T-cell (primary cell): ENCODE data around the gene IL1RN. TPM values are rescaled to one million over a fixed set of nuclear protein-coding genes. Genes with fewer than 3 reads are reported as not detected.

Experiments used
- ATAC-seq, 4 experiments: fragments of 200-7000 bp in 3 of 4; fragments of 150-1000 bp in 1 of 4; cut with Tn5 transposase; replicated peaks in 1 of 4; 1 replicate in 3 of 4; 2 replicates in 1 of 4; pipeline ENCODE4 v1.10.0; 2021; ENCODE audit warnings: moderate library complexity in 3 of 4, mild to moderate bottlenecking in 2 of 4, moderate number of reproducible peaks in 1 of 4
- CTCF ChIA-PET, 2 donors: fragments of 300-600 bp; sonication (Branson Sonifier 250); formaldehyde crosslinking; loops; one replicate each; lab custom pipeline; 2022; ENCODE audit warnings: antibody characterized with exemption in 2 of 2; lab: Charles Lee
- POLR2A ChIA-PET, 2 donors: fragments of 300-600 bp; sonication (Branson Sonifier 250); formaldehyde crosslinking; loops; one replicate each; lab custom pipeline; 2022; ENCODE audit warnings: antibody characterized with exemption in 2 of 2; lab: Charles Lee
- DNase-seq, 35 experiments: peaks; one replicate each; pipeline versions ENCODE4 v3.0.0 to v3.0.0-alpha.2; 2013 to 2023
- H3K27ac ChIP-seq: one replicate; pipeline ENCODE4 v1.5.1; 2013; ENCODE audit warnings: low read length
- H3K27me3 ChIP-seq, 2 experiments: replicated peaks in 1 of 2; 1 replicate in 1 of 2; 2 replicates in 1 of 2; pipeline versions ENCODE4 v1.6.1 to v1.7.0; 2013; ENCODE audit warnings: low read length in 1 of 2, mixed read lengths in 1 of 2; ENCODE audit not compliant: control insufficient read depth in 2 of 2, insufficient read depth in 2 of 2; ENCODE audit errors: extremely low read depth in 1 of 2
- H3K36me3 ChIP-seq, 2 donors: 1 replicate in 1 of 2; 2 replicates in 1 of 2; pipeline versions ENCODE4 v1.6.1 to v1.7.0; 2013; ENCODE audit warnings: low read length in 1 of 2; ENCODE audit not compliant: control insufficient read depth in 2 of 2, insufficient read depth in 1 of 2; ENCODE audit errors: extremely low read depth in 1 of 2
- H3K4me1 ChIP-seq, 2 experiments: 1 replicate in 1 of 2; 2 replicates in 1 of 2; pipeline versions ENCODE4 v1.6.1 to v1.7.0; 2013; ENCODE audit warnings: low read length in 2 of 2, mixed read lengths in 1 of 2; ENCODE audit not compliant: insufficient read depth in 2 of 2, control insufficient read depth in 1 of 2; ENCODE audit errors: extremely low read depth in 1 of 2
- H3K4me3 ChIP-seq, 2 donors: 1 replicate in 1 of 2; 2 replicates in 1 of 2; pipeline versions ENCODE4 v1.5.1 to v1.7.0; 2013; ENCODE audit warnings: mild to moderate bottlenecking in 2 of 2, low read length in 1 of 2, moderate library complexity in 1 of 2; ENCODE audit not compliant: control insufficient read depth in 1 of 2; ENCODE audit errors: extremely low read depth in 1 of 2
- H3K9me3 ChIP-seq: 2 replicates; pipeline ENCODE4 v1.7.0; 2013
- H3K27ac Mint-ChIP-seq, 2 donors: one replicate each; pipeline ENCODE4 v1.8.0; 2020 to 2021; ENCODE audit warnings: mild to moderate bottlenecking in 2 of 2, mixed read lengths in 2 of 2
- H3K27me3 Mint-ChIP-seq, 2 donors: one replicate each; pipeline ENCODE4 v1.8.0; 2021 to 2022; ENCODE audit warnings: mixed read lengths in 2 of 2
- H3K36me3 Mint-ChIP-seq: one replicate; pipeline ENCODE4 v1.8.0; 2021; ENCODE audit warnings: mixed read lengths
- H3K4me1 Mint-ChIP-seq, 3 donors: one replicate each; pipeline ENCODE4 v1.8.0; 2020 to 2022; ENCODE audit warnings: mixed read lengths in 3 of 3, mild to moderate bottlenecking in 1 of 3
- H3K4me3 Mint-ChIP-seq, 3 donors: one replicate each; pipeline ENCODE4 v1.8.0; 2020 to 2022; ENCODE audit warnings: mild to moderate bottlenecking in 3 of 3, mixed read lengths in 3 of 3, moderate library complexity in 3 of 3
- H3K9me3 Mint-ChIP-seq, 3 donors: one replicate each; pipeline ENCODE4 v1.8.0; 2020 to 2022; ENCODE audit warnings: mixed read lengths in 3 of 3
- WGBS: methylation state at CpG from one replicate; pipeline ENCODE4 v1.1.5; 2013; ENCODE audit warnings: missing lambda C conversion rate; ENCODE audit not compliant: insufficient coverage; 5-methylcytosine and 5-hydroxymethylcytosine counted together
- total RNA-seq, 35 experiments: library from RNA in 6 of 35; stranded (reverse) in 6 of 35; fragments of 120-200 nt in 1 of 35; gene quantifications; one replicate each; pipeline versions ENCODE4 v1.2.1 to v1.2.4 and lab custom pipeline; 2013 to 2026

IL1RN gene
- total RNA-seq, 5 donors from 2014 or later (not counting 1 experiment from before 2014, with no cell fraction given) = not detected

DNA sequence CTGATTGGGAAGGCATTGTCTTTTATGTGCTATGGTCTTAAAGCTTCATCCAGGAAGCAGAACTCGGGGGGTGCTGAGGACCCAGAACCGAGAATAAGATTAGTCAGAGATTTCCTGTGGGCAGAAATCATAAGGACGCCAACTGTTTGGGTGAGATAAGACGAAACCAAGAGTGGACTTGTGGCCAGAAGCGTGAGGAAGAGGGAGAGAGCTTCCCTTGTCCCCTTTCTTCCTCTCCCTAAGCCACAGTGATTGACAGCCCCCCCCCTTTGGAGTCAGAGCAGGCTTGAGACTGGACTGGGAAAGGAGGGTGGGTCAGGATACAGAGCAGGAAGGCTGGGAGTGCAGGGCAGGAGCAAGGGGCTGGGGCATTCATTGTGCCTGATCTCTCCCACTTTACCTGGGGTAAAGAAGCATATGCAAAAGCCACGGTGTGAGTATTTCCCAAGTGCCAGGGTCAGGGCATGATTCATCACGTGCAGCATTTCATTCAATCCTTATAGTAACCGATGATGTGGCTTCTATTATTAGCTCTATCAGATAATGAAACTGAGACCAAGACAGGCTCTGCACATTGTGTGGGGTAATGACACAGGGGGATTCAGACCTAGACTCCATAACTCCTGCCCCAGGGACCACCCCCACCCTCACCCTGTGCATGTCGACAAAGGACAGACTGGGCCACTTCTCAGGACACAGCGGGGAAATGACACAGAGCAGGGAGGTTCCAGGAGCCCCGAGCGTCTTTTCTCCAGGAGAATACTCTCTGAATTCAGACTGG is 3.0 kb upstream of the IL1RN start:
- no peaks in the 10 kb centered on the region for H3K36me3 ChIP-seq
- H3K4me1 ChIP-seq = peaks cover 2 to 4% of the 10 kb centered on the region in 2 experiments
- no peak overlapping the region for H3K27ac ChIP-seq
- peaks cover 0 to 4% of the 10 kb centered on the region in 2 experiments for H3K27me3 ChIP-seq
- H3K4me3 Mint-ChIP-seq = no peak overlapping the region
- no peak for ATAC-seq
- no peaks in the 10 kb centered on the region for H3K9me3 Mint-ChIP-seq
- ChIA-PET CTCF (no interaction called here), POLR2A (no interaction called here)
- H3K36me3 Mint-ChIP-seq = no peaks in the 10 kb centered on the region
- no peak overlapping the region for H3K27ac Mint-ChIP-seq
- WGBS = 17% methylated on average over 1 of the region's 12 CpGs
- peaks cover 2 to 13% of the 10 kb centered on the region in 2 donors for H3K27me3 Mint-ChIP-seq
- H3K4me3 ChIP-seq = no peak overlapping the region
- peaks cover 8 to 17% (median 9%) of the 10 kb centered on the region in 3 donors for H3K4me1 Mint-ChIP-seq
- no peaks in the 10 kb centered on the region for H3K9me3 ChIP-seq
- DNase-seq = no peak

GRCh38 chr2:113124984-113125855 is 2.2 kb upstream of the IL1RN start:
- H3K36me3 ChIP-seq = no peaks in the 10 kb centered on the region
- H3K9me3 ChIP-seq = no peaks in the 10 kb centered on the region
- WGBS = 70% methylated on average over 2 of the region's 6 CpGs
- no peak overlapping the region for H3K4me3 Mint-ChIP-seq
- H3K27ac ChIP-seq = no peak overlapping the region
- H3K36me3 Mint-ChIP-seq = no peaks in the 10 kb centered on the region
- ChIA-PET POLR2A (no interaction called here), CTCF (no interaction called here)
- H3K4me3 ChIP-seq = no peak overlapping the region
- peaks cover 8 to 17% (median 9%) of the 10 kb centered on the region in 3 donors for H3K4me1 Mint-ChIP-seq
- no peaks in the 10 kb centered on the region for H3K9me3 Mint-ChIP-seq
- DNase-seq (no peak), ATAC-seq (no peak)
- H3K27me3 ChIP-seq = peaks cover 0 to 4% of the 10 kb centered on the region in 2 experiments
- H3K27ac Mint-ChIP-seq = no peak overlapping the region
- H3K27me3 Mint-ChIP-seq = peaks cover 2 to 9% of the 10 kb centered on the region in 2 donors
- H3K4me1 ChIP-seq = peaks cover 2 to 4% of the 10 kb centered on the region in 2 experiments

DNA sequence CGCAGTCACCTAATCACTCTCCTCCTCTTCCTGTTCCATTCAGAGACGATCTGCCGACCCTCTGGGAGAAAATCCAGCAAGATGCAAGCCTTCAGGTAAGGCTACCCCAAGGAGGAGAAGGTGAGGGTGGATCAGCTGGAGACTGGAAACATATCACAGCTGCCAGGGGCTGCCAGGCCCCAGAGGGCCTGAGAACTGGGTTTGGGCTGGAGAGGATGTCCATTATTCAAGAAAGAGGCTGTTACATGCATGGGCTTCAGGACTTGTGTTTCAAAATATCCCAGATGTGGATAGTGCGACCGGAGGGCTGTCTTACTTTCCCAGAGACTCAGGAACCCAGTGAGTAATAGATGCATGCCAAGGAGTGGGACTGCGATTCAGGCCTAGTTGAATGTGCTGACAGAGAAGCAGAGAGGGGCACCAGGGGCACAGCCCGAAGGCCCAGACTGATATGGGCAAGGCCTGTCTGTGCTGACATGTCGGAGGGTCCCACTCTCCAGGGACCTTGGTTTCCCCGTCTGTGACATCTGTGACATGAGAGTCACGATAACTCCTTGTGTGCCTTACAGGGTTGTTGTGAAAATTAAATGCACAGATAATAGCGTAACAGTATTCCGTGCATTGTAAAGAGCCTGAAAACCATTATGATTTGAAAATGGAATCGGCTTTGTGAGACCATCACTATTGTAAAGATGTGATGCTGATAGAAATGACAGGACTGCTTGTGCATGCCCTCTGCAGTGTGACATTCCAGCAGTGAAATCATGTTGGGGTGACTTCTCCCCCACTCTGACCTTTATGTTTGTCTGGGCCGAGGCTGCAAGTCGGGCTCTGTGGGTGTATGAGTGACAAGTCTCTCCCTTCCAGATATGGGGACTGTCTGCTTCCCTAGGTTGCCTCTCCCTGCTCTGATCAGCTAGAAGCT is 510 bp downstream of the IL1RN start:
- ATAC-seq (no peak), DNase-seq (no peak)
- ChIA-PET CTCF (interaction anchor here in 1 of 2 donors (1.0 kb wide), 1 partner anchor 10 kb away, joined by 3 read pairs; no protein-coding TSS in a partner anchor), POLR2A (no interaction called here)
- Mint-ChIP-seq H3K4me3 (no peak overlapping the region), H3K4me1 (peaks cover 8 to 10% (median 9%) of the 10 kb centered on the region in 3 donors), H3K27me3 (peaks cover 2 to 9% of the 10 kb centered on the region in 2 donors), H3K36me3 (no peaks in the 10 kb centered on the region), H3K9me3 (no peaks in the 10 kb centered on the region), H3K27ac (no peak overlapping the region)
- Histone ChIP-seq H3K9me3 (no peaks in the 10 kb centered on the region), H3K27me3 (peaks cover 0 to 4% of the 10 kb centered on the region in 2 experiments), H3K4me1 (peaks cover 2 to 4% of the 10 kb centered on the region in 2 experiments), H3K27ac (no peak overlapping the region), H3K36me3 (no peaks in the 10 kb centered on the region), H3K4me3 (no peak overlapping the region)
- WGBS = 88% methylated on average over 4 of the region's 15 CpGs

DNA sequence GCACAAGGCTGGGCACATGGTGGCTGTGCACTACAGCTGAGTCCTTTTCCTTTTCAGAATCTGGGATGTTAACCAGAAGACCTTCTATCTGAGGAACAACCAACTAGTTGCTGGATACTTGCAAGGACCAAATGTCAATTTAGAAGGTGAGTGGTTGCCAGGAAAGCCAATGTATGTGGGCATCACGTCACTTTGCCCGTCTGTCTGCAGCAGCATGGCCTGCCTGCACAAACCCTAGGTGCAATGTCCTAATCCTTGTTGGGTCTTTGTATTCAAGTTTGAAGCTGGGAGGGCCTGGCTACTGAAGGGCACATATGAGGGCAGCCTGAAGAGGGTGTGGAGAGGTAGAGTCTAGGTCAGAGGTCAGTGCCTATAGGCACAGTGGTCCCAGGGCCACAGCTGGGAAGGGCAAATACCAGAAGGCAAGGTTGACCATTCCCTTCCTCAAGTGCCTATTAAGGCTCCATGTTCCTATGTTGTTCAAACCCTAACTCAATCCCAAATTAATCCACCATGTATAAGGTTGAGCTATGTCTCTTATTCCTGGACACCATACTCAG is 2.2 kb downstream of the IL1RN start:
- H3K9me3 Mint-ChIP-seq = no peaks in the 10 kb centered on the region

DNA sequence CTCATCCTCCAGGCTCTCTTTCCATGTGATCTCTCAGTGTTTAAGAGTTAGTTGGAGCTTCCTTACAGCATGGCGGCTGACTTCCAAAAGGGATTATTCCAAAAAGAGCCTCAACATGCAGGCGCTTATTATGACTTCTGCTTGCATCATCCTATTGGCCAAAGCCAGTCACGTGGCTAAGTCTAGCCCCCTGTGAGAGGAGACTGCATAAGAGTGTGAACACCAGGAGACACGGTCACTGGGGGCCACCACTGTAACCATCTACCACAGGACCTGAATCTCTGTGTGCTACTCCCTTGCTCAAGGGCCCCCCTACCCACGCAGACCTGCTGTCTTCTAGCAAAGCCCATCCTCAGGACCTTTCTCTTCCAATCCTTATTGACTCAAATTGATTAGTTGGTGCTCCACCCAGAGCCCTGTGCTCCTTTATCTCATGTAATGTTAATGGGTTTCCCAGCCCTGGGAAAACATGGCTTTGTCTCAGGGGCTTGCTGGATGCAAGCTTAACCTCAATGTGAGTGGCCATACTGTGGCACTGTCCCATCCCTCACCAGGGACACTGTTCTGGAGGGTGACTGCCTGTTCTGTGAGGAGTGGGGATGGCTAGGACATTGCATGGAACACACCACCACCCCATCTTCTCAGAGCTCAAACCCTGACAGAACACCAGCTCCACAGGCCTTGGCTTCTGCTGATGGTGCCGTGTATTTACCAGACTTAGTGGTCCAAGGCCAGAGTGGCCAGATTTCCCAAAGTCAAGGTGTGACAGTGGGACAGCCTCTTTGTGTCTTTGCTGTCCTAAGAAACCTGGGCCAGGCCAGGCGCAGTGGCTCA is 4.2 kb downstream of the IL1RN start:
- CTCF ChIA-PET = no interaction called here
- no peak overlapping the region for H3K4me3 Mint-ChIP-seq
- no peaks in the 10 kb centered on the region for H3K27me3 Mint-ChIP-seq
- no peak overlapping the region for H3K27ac Mint-ChIP-seq
- Histone ChIP-seq H3K4me3 (no peak overlapping the region), H3K27me3 (no peaks in the 10 kb centered on the region), H3K36me3 (no peaks in the 10 kb centered on the region), H3K4me1 (peaks cover 0 to 2% of the 10 kb centered on the region in 2 experiments), H3K27ac (no peak overlapping the region), H3K9me3 (no peaks in the 10 kb centered on the region)
- H3K4me1 Mint-ChIP-seq = peaks cover 0 to 2% (median under 1%) of the 10 kb centered on the region in 3 donors
- H3K9me3 Mint-ChIP-seq = no peaks in the 10 kb centered on the region
- WGBS = 74% methylated on average over 5 of the region's 7 CpGs
- no peak for DNase-seq
- POLR2A ChIA-PET = no interaction called here
- no peaks in the 10 kb centered on the region for H3K36me3 Mint-ChIP-seq
- no peak for ATAC-seq

More for the DNA sequence above, 2.2 kb downstream of the IL1RN start:
- ChIA-PET POLR2A (interaction anchor here in 1 of 2 donors (0.6 kb wide), 1 partner anchor 72 kb away, joined by 3 read pairs; no protein-coding TSS in a partner anchor), CTCF (interaction anchor here in 1 of 2 donors (0.6 kb wide), 1 partner anchor 46 kb away, joined by 3 read pairs; no protein-coding TSS in a partner anchor)
- Histone ChIP-seq H3K4me1 (peaks cover 0 to 2% of the 10 kb centered on the region in 2 experiments), H3K36me3 (no peaks in the 10 kb centered on the region), H3K9me3 (no peaks in the 10 kb centered on the region), H3K27ac (no peak overlapping the region), H3K4me3 (no peak overlapping the region), H3K27me3 (peaks cover 0 to 3% of the 10 kb centered on the region in 2 experiments)
- Mint-ChIP-seq H3K4me1 (peaks cover under 1 to 2% (median 1%) of the 10 kb centered on the region in 3 donors), H3K27ac (no peak overlapping the region), H3K4me3 (no peak overlapping the region), H3K36me3 (no peaks in the 10 kb centered on the region), H3K27me3 (peaks cover 0 to 1% of the 10 kb centered on the region in 2 donors)
- ATAC-seq = no peak
- DNase-seq = no peak
- WGBS = 68% methylated on average over 2 of the region's 2 CpGs
